IPS-18c (cell line): ENCODE results near the gene FBXL7.

Experiments used
- H3K4me3 ChIP-seq: 2 replicates; pipeline ENCODE4 v1.7.0; 2013; ENCODE audit warnings: low read depth, mild to moderate bottlenecking, low read length, moderate library complexity; ENCODE audit not compliant: insufficient read depth
- H3K9me3 ChIP-seq: one replicate; pipeline ENCODE4 v1.6.1; 2013; ENCODE audit warnings: mild to moderate bottlenecking, low read length, moderate library complexity; ENCODE audit not compliant: control insufficient read depth, insufficient read depth

Gene FBXL7

DNA sequence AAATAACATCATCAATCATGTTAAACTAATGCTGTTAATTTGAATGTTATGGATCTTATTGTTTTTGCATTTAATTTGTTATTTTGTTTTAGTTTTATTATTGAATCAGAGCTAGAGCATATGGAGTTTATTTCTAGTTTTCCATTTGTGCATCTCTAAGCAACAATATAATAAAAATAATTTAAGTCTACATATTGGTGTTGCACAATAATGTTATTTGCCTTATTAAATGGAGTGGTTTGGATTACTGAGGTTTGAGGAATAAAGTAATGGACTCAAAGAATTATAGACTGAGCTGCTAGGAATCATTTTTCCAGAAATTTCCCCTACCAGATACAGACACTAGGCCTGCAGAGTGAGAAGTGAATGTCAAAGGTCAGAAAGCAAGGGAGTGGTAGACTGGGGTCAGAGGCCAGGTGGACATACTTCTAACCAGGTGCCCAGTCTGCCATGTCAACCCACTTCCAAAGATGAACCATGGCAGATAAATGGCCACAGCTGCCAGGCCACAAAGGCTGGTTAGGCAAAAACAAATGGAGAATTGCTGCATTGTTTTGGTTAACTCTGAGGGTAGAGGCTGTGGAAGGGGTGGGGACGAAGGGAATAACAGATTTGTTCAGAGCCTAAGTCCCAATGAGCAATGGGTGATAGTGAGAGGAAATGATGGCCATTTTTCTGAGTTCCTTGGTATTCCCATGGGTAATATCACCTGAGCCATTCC is 113.1 kb downstream of the FBXL7 start:
- no peak overlapping the region for H3K4me3 ChIP-seq
- no peaks in the 10 kb centered on the region for H3K9me3 ChIP-seq

- no peaks in the 10 kb centered on the region for H3K9me3 ChIP-seq
- no peak overlapping the region for H3K4me3 ChIP-seq
These were observed 114.7 kb downstream of the FBXL7 start for GRCh38 chr5:15614679-15615078.

DNA sequence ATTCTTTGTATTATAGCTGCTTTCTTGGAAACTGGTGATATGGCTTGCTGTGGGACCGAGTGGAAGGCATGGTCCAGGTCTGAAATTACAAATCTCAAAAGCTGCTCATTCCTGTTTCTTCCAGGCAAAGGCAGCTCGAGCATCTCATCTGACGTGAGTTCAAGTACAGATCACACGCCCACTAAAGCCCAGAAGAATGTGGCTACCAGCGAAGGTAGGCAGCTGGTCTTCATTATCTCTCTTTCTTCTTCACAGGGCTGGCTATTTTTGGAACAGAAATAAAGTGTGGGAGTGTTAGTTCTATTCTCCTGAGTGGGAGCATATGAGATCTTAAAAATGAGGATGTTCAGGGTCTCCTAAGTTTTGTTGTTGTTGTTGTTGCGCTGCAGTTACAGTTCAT is 115.9 kb downstream of the FBXL7 start:
- Histone ChIP-seq H3K4me3 (no peak overlapping the region), H3K9me3 (no peaks in the 10 kb centered on the region)

DNA sequence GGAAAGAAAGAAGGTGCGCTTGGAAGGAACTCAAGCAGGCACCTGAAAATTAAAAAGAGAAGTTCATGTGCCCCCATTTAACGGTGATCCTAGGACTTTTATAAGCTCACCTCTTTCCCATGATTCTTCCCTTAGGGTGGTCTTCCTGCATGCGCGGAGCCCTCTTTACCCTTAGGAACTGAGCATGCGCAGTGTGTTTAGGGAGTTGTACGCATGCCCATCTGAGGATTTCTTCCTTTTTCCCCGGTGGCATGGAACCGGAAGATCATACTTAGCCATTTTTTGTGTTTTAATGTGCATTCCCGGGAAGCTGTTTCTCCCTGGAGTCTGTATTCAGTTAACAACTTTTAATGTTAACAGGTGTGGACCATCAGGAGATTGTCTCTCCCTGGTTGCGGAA is 119.0 kb downstream of the FBXL7 start:
- no peaks in the 10 kb centered on the region for H3K9me3 ChIP-seq
- H3K4me3 ChIP-seq = no peak overlapping the region

DNA sequence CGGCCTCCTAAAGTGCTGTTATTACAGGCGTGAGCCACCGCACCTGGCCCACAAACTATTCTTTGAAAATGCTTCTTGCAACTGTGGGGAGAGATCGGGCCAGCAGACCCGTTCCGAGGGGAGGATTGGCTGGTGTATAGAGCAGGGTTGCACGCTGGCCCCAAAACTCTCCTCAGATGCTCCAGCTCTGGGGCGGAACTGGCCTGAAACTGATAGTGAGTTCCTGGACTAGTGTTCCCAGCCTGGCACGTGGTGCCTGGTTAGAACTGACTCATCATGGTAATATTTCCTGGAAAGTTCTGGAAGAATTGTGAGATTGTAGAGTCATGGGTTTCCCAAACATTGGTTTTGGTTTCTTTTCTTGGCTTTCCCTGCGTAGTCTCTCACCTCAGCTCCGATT is 120.5 kb downstream of the FBXL7 start:
- Histone ChIP-seq H3K4me3 (no peak overlapping the region), H3K9me3 (no peaks in the 10 kb centered on the region)

DNA sequence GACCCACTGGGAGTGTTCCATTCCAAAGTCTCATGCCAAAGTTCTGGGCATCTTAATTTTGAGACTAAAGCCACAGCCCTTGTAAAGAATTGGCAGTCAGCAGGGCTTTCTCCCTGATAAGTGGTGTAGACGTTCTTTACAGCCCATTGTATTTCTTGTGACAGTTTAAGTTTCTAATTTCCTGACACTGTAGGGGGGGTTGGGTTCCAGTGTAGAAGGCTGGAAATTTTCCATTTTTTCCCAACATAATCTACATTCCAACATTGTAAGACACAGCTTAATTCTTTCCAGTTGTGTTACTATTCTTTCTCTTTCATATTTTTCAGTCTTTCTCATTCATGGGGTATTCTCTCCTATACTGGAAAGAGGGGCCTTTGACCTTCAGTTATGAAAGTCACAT is 121.1 kb downstream of the FBXL7 start:
- Histone ChIP-seq H3K9me3 (no peaks in the 10 kb centered on the region), H3K4me3 (no peak overlapping the region)

DNA sequence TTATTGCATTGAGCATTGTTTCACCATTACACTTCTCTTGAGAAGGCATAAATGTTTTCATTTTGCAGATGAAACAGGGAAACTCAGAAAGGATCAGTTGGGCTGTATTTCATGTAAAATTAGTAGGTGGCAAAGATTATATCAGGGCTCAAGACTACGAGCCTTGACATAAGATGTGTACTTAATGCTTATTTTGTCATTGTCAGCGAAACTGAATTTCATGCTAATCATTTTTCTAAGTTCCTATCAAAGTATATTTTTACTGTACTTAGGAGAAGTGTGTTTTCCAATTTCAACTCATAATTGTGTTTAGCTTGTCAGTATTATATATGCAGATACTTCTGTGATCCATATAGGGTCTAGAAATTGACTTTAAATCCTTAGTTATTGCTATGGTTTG is 123.8 kb downstream of the FBXL7 start:
- H3K9me3 ChIP-seq = no peaks in the 10 kb centered on the region
- no peak overlapping the region for H3K4me3 ChIP-seq

- Histone ChIP-seq H3K4me3 (no peak overlapping the region), H3K9me3 (no peaks in the 10 kb centered on the region)
These were observed 127.1 kb downstream of the FBXL7 start for GRCh38 chr5:15627109-15627508.

DNA sequence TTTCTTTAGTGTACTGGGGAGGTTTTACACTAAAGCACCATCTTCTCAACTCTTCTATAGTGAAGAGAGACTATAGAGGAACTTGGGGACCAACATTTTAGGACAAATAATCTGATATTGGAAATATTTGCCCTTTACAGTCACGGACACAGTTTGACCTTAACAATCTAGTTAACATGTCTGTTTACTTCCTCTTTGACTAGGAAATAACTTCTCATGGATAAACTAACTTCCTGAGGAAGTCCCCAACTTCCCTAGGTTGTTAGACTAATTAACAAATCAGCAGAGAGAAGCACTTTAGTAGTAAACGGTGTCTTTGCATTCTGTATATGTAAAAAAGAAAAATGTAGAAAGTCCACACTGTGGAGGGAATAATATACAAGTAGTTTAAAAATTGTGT is 127.7 kb downstream of the FBXL7 start:
- no peaks in the 10 kb centered on the region for H3K9me3 ChIP-seq
- no peak overlapping the region for H3K4me3 ChIP-seq

- Histone ChIP-seq H3K9me3 (no peaks in the 10 kb centered on the region), H3K4me3 (no peak overlapping the region)
These were observed 130.5 kb downstream of the FBXL7 start for GRCh38 chr5:15630441-15630840.

GRCh38 chr5:15634591-15635288 is 134.8 kb downstream of the FBXL7 start:
- peaks cover 2% of the 10 kb centered on the region for H3K9me3 ChIP-seq
- H3K4me3 ChIP-seq = no peak overlapping the region

GRCh38 chr5:15635289-15635616 is 135.3 kb downstream of the FBXL7 start:
- no peak overlapping the region for H3K4me3 ChIP-seq
- peaks cover 2% of the 10 kb centered on the region for H3K9me3 ChIP-seq

DNA sequence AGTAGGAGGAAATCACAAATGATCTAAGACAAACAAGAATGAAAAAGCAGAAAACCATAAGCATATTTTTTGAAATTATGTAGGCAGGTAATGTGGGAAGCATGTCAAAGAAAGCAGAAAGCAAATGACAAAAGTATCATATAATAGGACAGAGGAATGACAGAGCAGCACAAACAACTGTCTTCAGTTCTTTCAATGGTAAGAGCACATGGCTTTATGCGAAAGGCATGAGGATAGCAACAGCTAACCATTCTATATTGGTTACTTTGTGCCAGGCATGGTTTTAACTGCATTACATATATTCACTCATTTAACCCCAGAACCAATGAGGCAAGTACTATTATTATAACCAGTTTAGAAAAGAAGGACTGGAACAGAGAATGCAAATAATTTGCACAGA is 137.4 kb downstream of the FBXL7 start:
- H3K9me3 ChIP-seq = peaks cover 2% of the 10 kb centered on the region
- H3K4me3 ChIP-seq = no peak overlapping the region

- no peak overlapping the region for H3K4me3 ChIP-seq
- peaks cover 2% of the 10 kb centered on the region for H3K9me3 ChIP-seq
These were observed 137.9 kb downstream of the FBXL7 start for GRCh38 chr5:15637886-15638285.

GRCh38 chr5:15638296-15638695 is 138.3 kb downstream of the FBXL7 start:
- Histone ChIP-seq H3K4me3 (no peak overlapping the region), H3K9me3 (peaks cover 2% of the 10 kb centered on the region)

DNA sequence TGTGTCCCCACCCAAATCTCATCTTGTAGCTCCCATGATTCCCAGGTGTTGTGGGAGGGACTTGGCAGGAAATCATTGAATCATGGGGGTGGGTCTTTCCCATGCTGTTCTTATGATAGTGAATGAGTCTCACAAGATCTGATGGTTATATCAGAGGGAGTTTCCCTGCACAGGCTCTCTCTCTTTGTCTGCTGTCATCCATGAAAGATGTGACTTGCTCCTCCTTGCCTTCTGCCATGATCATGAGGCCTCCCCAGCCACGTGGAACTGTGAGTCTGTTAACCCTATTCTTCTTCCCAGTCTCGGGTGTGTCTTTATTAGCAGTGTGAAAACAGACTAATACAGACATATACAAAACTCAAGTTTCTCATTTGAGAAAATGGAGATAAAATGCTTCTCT is 139.3 kb downstream of the FBXL7 start:
- Histone ChIP-seq H3K4me3 (no peak overlapping the region), H3K9me3 (peaks cover 2% of the 10 kb centered on the region)

DNA sequence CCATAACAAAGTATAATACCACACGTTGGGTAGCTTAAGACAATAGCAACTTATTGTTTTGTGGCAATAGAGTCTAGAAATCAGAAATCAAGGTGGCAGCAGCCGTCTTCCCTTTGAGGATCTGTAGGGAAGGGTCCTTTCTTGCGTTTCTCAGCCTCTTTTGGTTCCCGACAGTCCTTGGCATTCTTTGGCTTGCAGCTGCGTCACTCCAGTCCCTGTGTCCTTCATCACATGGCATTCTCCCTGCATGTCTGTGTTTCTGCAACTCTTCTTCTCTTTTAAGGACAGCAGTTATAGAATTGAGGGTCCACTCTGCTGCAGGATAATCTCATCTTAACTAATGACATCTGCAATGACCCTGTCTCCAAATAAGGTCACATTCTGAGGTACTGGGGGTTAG is 140.1 kb downstream of the FBXL7 start:
- peaks cover 2% of the 10 kb centered on the region for H3K9me3 ChIP-seq
- no peak overlapping the region for H3K4me3 ChIP-seq

- Histone ChIP-seq H3K4me3 (no peak overlapping the region), H3K9me3 (no peaks in the 10 kb centered on the region)
These were observed 143.8 kb downstream of the FBXL7 start for GRCh38 chr5:15643731-15644130.
